Endothelial cell of umbilical vein (primary cell): ENCODE data around the gene GJD2. TPM values are rescaled to one million over a fixed set of nuclear protein-coding genes. Genes with fewer than 3 reads are reported as not detected.

ENCODE experiments used
- BruUV-seq: library from RNA; stranded (reverse); fragments of 400-500 nt; replicated peaks from 2 replicates; lab custom pipeline; 2021; lab: Mats Ljungman, UMichigan
- CTCF ChIA-PET: fragments of 300-600, 350-600 bp; sonication (Branson Sonifier 250); formaldehyde crosslinking; loops from one replicate; lab custom pipeline; 2021; ENCODE audit warnings: antibody characterized with exemption, inconsistent platforms; lab: Charles Lee
- POLR2A ChIA-PET: fragments of 300-600, 350-600 bp; sonication (Branson Sonifier 250); formaldehyde crosslinking; loops from one replicate; lab custom pipeline; 2021; ENCODE audit warnings: antibody characterized with exemption, inconsistent platforms; lab: Charles Lee
- DNase-seq: peaks from one replicate; pipeline ENCODE4 v3.0.0-alpha.2; 2011; ENCODE audit warnings: low read depth, low spot score
- FAIRE-seq: peaks from 2 replicates; lab custom pipeline; 2011; peaks lifted over from hg19 to GRCh38; lab: Jason Lieb, UNC
- H2AFZ ChIP-seq: 2 replicates; pipeline ENCODE4 v1.6.0; 2012; ENCODE audit warnings: low read depth, low read length, control low read depth, inconsistent platforms
- H3K27ac ChIP-seq: 2 replicates; pipeline ENCODE4 v1.5.1; 2011; ENCODE audit warnings: low read depth, mild to moderate bottlenecking, control low read depth, low read length, moderate library complexity; ENCODE audit not compliant: insufficient read depth
- H3K27me3 ChIP-seq, 2 experiments: 2 replicates each; pipeline versions ENCODE4 v1.6.0 to v1.6.1; 2011; ENCODE audit warnings: low read length in 2 of 2, mixed read lengths in 1 of 2; ENCODE audit not compliant: control insufficient read depth in 2 of 2, insufficient read depth in 2 of 2
- H3K36me3 ChIP-seq, 2 experiments: 2 replicates in 1 of 2; 3 replicates in 1 of 2; pipeline ENCODE4 v1.5.1; 2011; ENCODE audit warnings: low read length in 2 of 2, mild to moderate bottlenecking in 1 of 2, moderate library complexity in 1 of 2; ENCODE audit not compliant: control insufficient read depth in 2 of 2, insufficient read depth in 2 of 2; ENCODE audit errors: extremely low read depth in 1 of 2
- H3K4me1 ChIP-seq: 3 replicates; pipeline ENCODE4 v1.5.1; 2011; ENCODE audit warnings: mild to moderate bottlenecking, low read length; ENCODE audit not compliant: control insufficient read depth, insufficient read depth; ENCODE audit errors: extremely low read depth
- H3K4me2 ChIP-seq: 2 replicates; pipeline ENCODE4 v1.6.1; 2011; ENCODE audit warnings: low read length, control low read depth, mixed read lengths; ENCODE audit not compliant: insufficient read depth
- H3K4me3 ChIP-seq, 3 experiments: fragments of 200-600 bp in 1 of 3; sonication (generic), shearing (Covaris generic) in 1 of 3; replicated peaks in 1 of 3; 2 replicates each; pipeline ENCODE4 v1.5.1; 2011 to 2016; ENCODE audit warnings: control low read depth in 3 of 3, low read length in 3 of 3, mild to moderate bottlenecking in 2 of 3, inconsistent platforms in 1 of 3, low read depth in 1 of 3, moderate library complexity in 1 of 3; ENCODE audit not compliant: insufficient read depth in 1 of 3
- H3K79me2 ChIP-seq: 2 replicates; pipeline ENCODE4 v1.6.0; 2012; ENCODE audit warnings: low read length, inconsistent platforms; ENCODE audit not compliant: control insufficient read depth, insufficient read depth
- H3K9ac ChIP-seq: replicated peaks from 2 replicates; pipeline ENCODE3; 2011; ENCODE audit warnings: low read length, control low read depth; ENCODE audit not compliant: insufficient read depth; ENCODE audit errors: extremely low read depth
- H3K9me1 ChIP-seq: replicated peaks from 3 replicates; pipeline ENCODE4 v1.6.0; 2011; ENCODE audit warnings: mild to moderate bottlenecking, low read length; ENCODE audit not compliant: control insufficient read depth, insufficient read depth; ENCODE audit errors: extremely low read depth
- H3K9me3 ChIP-seq: replicated peaks from 2 replicates; pipeline ENCODE4 v1.5.1; 2012; ENCODE audit warnings: low read length, inconsistent platforms; ENCODE audit not compliant: control insufficient read depth, insufficient read depth
- H4K20me1 ChIP-seq: replicated peaks from 2 replicates; pipeline ENCODE3; 2011; ENCODE audit warnings: mild to moderate bottlenecking, low read length; ENCODE audit not compliant: control insufficient read depth, insufficient read depth; ENCODE audit errors: extremely low read depth
- CTCF ChIP-seq, 2 donors: IDR thresholded peaks; 1 replicate in 1 of 2; 2 replicates in 1 of 2; pipeline ENCODE4 v1.5.1; 2011; ENCODE audit warnings: low read length in 2 of 2, mild to moderate bottlenecking in 2 of 2, moderate library complexity in 2 of 2, control low read depth in 1 of 2, inconsistent platforms in 1 of 2, low read depth in 1 of 2; ENCODE audit not compliant: insufficient read depth in 1 of 2; ENCODE audit errors: extremely low read depth in 1 of 2
- EZH2 ChIP-seq: IDR thresholded peaks from 2 replicates; pipeline ENCODE4 v1.6.1; 2012; ENCODE audit warnings: borderline replicate concordance, low read depth, mild to moderate bottlenecking, moderate library complexity, low read length, inconsistent platforms; ENCODE audit not compliant: severe bottlenecking
- FOS ChIP-seq: IDR thresholded peaks from 2 replicates; pipeline ENCODE4 v1.6.1; 2011; ENCODE audit warnings: mild to moderate bottlenecking, low read length, moderate library complexity, borderline replicate concordance; ENCODE audit not compliant: insufficient read depth
- GATA2 ChIP-seq: IDR thresholded peaks from 2 replicates; pipeline ENCODE4 v1.7.0; 2011; ENCODE audit warnings: low read depth, mild to moderate bottlenecking, moderate library complexity, mixed read lengths, low read length; ENCODE audit not compliant: insufficient read length, insufficient read depth
- JUN ChIP-seq: IDR thresholded peaks from 2 replicates; pipeline ENCODE4 v1.6.1; 2011; ENCODE audit warnings: borderline replicate concordance, low read depth; ENCODE audit not compliant: insufficient read length, insufficient read depth
- MAX ChIP-seq: IDR thresholded peaks from 2 replicates; pipeline ENCODE4 v1.6.1; 2011; ENCODE audit not compliant: insufficient read depth, insufficient read length
- MYC ChIP-seq: IDR thresholded peaks from one replicate; pipeline ENCODE4 v1.6.1; 2011; ENCODE audit warnings: mild to moderate bottlenecking, low read depth, low read length
- POLR2A ChIP-seq: IDR thresholded peaks from 2 replicates; pipeline ENCODE4 v1.6.1; 2012; ENCODE audit warnings: low read depth, mild to moderate bottlenecking, control low read depth, low read length
- POLR2AphosphoS5 ChIP-seq: IDR thresholded peaks from 2 replicates; pipeline ENCODE4 v1.6.1; 2012; ENCODE audit warnings: low read depth, mild to moderate bottlenecking, control low read depth, low read length, moderate library complexity; ENCODE audit not compliant: insufficient read depth
- dilution Hi-C: fragments of 300-500 bp; cut with MboI; formaldehyde crosslinking; loops from one replicate; pipeline ENCODE4 v1.15.0; 2019; ENCODE audit warnings: low sequenced_read_pairs; ENCODE audit not compliant: extremely low pct_ligation_motif_present
- intact Hi-C: fragments of 100-400 bp; cut with micrococcal nuclease; formaldehyde crosslinking; loops from one replicate; pipeline ENCODE4 v1.10.0; 2022
- polyA plus RNA-seq, 4 experiments: library from polyadenylated mRNA; depleted of rRNA in 3 of 4; stranded (reverse) in 3 of 4; unstranded in 1 of 4; fragments of >200 nt; gene quantifications; 2 replicates each; pipeline versions ENCODE4 v1.2.1 to v1.2.3, GENCODE V29; 2011 to 2012; ENCODE audit warnings: missing spikeins in 1 of 4
- total RNA-seq: library from RNA; stranded (reverse); gene quantifications from 2 replicates; pipeline ENCODE4 v1.2.3, GENCODE V29; 2021

GJD2 gene
- total and polyA plus RNA-seq, 2 donors (not counting 3 experiments of a cell fraction or from before 2014, with no cell fraction given): not detected

DNA sequence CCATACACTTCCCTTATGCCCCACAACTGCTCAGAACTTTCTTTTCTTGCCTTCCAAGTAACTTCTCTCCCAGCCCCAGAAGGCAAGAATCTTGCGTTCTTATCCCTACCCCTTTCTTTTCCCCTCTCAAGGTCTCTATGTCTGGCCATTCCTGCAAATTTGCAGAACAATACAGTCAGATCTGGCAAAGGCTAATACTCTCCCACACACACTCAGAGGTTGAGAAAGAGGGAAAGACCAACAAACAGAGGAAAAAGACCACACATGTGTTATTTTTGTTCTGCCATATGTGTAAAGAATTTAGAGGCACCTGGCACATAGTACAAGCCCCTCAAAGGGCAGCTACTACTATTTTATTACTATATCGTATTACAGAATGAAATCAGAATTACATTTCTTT is 25.7 kb downstream of the GJD2 start:
- intact Hi-C loops (no loop called here), dilution Hi-C loops (no loop called here)
- Histone ChIP-seq H3K4me3 (no peak overlapping the region), H2AFZ (no peak overlapping the region), H3K27ac (no peak overlapping the region), H3K79me2 (no peaks in the 10 kb centered on the region), H3K4me2 (no peak overlapping the region), H3K36me3 (no peaks in the 10 kb centered on the region), H3K4me1 (no peaks in the 10 kb centered on the region), H3K9ac (no peak overlapping the region), H4K20me1 (no peaks in the 10 kb centered on the region), H3K9me3 (no peaks in the 10 kb centered on the region), H3K9me1 (no peaks in the 10 kb centered on the region), H3K27me3 (peaks cover 0 to under 1% of the 10 kb centered on the region in 2 experiments)
- DNase-seq (no peak), FAIRE-seq (no peak)
- ChIA-PET CTCF (no interaction called here), POLR2A (no interaction called here)
- BruUV-seq: no TSS peak
- TF ChIP-seq JUN: no peak
- no peak for TF ChIP-seq CTCF (IDR thresholded peaks at IDR 0.05; ENCODE audit: extremely low read depth in 1 of 2, insufficient read depth in 1 of 2, low read depth in 1 of 2, low read length in 2 of 2)
- TF ChIP-seq POLR2A: no peak
- TF ChIP-seq POLR2AphosphoS5: no peak
- no peak for TF ChIP-seq MYC

GRCh38 chr15:34726406-34727100 is 28.2 kb downstream of the GJD2 start:
- H2AFZ ChIP-seq: no peak overlapping the region
- no peak for DNase-seq
- BruUV-seq: no TSS peak
- no peak overlapping the region for H3K27ac ChIP-seq
- POLR2A ChIA-PET: no interaction called here
- no peaks in the 10 kb centered on the region for H3K36me3 ChIP-seq
- no peaks in the 10 kb centered on the region for H3K9me1 ChIP-seq
- H3K4me3 ChIP-seq: no peak overlapping the region
- H4K20me1 ChIP-seq: no peaks in the 10 kb centered on the region
- intact Hi-C loops (no loop called here), dilution Hi-C loops (no loop called here)
- H3K79me2 ChIP-seq: no peaks in the 10 kb centered on the region
- no peak overlapping the region for H3K4me2 ChIP-seq
- H3K27me3 ChIP-seq: no peaks in the 10 kb centered on the region
- no peak for TF ChIP-seq MYC
- TF ChIP-seq GATA2: no peak
- no peak for TF ChIP-seq CTCF (IDR thresholded peaks at IDR 0.05; ENCODE audit: extremely low read depth in 1 of 2, insufficient read depth in 1 of 2, low read depth in 1 of 2, low read length in 2 of 2)
- TF ChIP-seq MAX: no peak
- no peak for TF ChIP-seq EZH2
- TF ChIP-seq JUN: no peak
- no peak for TF ChIP-seq POLR2AphosphoS5
- no peak for TF ChIP-seq POLR2A
- TF ChIP-seq FOS: no peak
- H3K4me1 ChIP-seq: peaks cover 11% of the 10 kb centered on the region
- no peak overlapping the region for H3K9ac ChIP-seq
- CTCF ChIA-PET: interaction anchor here (0.8 kb wide), 1 partner anchor 17 kb away, joined by 3 read pairs; no protein-coding TSS in a partner anchor
- no peak for FAIRE-seq
- no peaks in the 10 kb centered on the region for H3K9me3 ChIP-seq
